CD4-positive, alpha-beta T cell treated with Interleukin-6 at 100 ng/mL for 8 hours (primary cell): Measurements from ENCODE around the gene ZNF574.
"Not testable (repeated sequence)": the region's sequence is repeated elsewhere in the genome, so short reads cannot be mapped to it uniquely, and the experiment has no call there.

Experiments
- DNase-seq: peaks from one replicate; pipeline ENCODE4 v3.0.0-alpha.2; 2020; ENCODE audit warnings: mixed read lengths, low spot score

Gene ZNF574, protein sequence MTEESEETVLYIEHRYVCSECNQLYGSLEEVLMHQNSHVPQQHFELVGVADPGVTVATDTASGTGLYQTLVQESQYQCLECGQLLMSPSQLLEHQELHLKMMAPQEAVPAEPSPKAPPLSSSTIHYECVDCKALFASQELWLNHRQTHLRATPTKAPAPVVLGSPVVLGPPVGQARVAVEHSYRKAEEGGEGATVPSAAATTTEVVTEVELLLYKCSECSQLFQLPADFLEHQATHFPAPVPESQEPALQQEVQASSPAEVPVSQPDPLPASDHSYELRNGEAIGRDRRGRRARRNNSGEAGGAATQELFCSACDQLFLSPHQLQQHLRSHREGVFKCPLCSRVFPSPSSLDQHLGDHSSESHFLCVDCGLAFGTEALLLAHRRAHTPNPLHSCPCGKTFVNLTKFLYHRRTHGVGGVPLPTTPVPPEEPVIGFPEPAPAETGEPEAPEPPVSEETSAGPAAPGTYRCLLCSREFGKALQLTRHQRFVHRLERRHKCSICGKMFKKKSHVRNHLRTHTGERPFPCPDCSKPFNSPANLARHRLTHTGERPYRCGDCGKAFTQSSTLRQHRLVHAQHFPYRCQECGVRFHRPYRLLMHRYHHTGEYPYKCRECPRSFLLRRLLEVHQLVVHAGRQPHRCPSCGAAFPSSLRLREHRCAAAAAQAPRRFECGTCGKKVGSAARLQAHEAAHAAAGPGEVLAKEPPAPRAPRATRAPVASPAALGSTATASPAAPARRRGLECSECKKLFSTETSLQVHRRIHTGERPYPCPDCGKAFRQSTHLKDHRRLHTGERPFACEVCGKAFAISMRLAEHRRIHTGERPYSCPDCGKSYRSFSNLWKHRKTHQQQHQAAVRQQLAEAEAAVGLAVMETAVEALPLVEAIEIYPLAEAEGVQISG

GRCh38 chr19:42075616-42076379 lies at the start of gene ZNF574:
Gene ZNF574 (plus strand): TSS chr19:42076166. CDS start chr19:42078607, 2,441 bp downstream.
- DNase-seq: peak; percentile 99

GRCh38 chr19:42028304-42029216 lies 47.4 kb upstream of the ZNF574 start:
- DNase-seq: no peak

DNA sequence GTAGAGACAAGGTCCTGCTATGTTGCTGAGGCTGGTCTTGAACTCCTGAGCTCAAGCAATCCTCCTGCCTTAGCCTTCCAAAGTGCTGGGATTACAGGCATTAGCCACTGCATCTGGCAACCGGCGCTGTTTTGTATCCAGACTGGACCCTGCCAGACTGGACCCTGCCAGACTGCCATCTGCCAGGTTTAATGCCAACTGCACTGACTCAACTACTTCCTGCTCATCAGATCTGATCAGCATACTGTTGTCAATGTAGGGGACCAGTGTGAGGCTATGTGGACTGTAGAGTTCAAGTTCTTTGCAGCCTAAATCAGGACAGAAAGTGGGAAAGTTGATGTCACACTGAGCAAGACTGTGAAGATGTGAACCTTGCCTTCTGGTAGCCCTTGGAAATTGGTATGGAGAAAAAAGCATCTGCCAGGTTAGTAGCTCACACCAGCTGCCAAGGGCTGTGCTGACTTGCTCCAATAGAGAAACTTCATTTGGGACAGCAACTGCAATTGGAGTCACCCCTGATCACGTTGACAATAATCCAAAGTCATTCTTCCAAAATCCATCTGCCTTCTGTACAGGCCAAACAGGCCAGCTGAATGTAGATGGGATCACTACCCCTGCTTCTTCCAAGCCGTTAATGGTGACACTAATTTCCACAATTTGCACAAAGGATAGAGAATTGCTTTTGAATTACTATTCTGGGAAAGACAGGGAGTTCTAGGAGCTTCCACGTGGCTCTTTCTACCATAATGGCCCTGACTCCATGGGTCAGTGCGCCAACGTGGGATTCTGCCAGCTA lies 45.1 kb upstream of the ZNF574 start:
- DNase-seq: no peak

DNA sequence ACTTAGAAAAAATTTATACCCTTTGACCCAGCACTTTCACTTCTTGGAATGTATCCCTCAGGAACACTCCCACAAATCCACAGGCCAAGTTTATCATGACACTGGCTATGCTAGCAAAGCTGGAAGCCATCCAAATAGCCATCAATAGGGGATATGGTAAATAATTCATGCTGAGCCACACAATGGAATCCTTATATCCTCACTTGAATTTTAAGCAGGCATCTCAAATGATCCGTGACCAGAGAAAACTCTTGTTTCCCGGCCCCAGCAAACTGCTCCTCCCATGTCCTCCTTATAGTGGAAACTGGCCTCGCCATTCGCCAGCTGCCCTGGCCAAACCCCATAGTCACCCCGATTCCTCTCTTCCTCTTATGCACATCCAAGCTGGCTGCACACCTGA lies 43.5 kb upstream of the ZNF574 start:
- no peak for DNase-seq

GRCh38 chr19:42033413-42033812 lies 42.6 kb upstream of the ZNF574 start:
- DNase-seq: no peak

- DNase-seq: peak; percentile 67
These were observed 41.1 kb upstream of the ZNF574 start for GRCh38 chr19:42034640-42035391.

- DNase-seq: no peak
These were observed 38.3 kb upstream of the ZNF574 start for GRCh38 chr19:42037649-42038048.

DNA sequence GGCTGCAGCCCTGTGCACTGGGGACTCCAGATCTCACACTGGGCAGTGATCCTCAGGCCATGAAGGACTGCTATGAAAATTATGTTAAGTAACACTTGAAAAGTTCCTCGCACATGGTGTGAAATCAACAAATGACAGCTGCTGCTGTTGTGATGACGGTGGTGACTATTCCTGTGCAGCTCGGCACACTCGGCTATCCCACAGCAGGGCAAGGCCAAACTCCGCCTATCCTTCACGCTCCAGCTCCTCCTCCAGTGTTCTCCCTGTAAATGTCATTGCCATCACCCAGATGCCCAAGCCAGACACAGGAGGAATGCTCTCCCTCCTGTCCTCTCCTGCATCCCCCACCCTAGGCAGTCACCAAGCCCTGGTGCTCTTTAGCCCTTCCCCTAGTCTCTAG lies 37.3 kb upstream of the ZNF574 start:
- DNase-seq: no peak

- no peak for DNase-seq
These were observed 35.9 kb upstream of the ZNF574 start for GRCh38 chr19:42040031-42040430.

GRCh38 chr19:42040491-42040890 lies 35.5 kb upstream of the ZNF574 start:
- DNase-seq: not testable (repeated sequence)

DNA sequence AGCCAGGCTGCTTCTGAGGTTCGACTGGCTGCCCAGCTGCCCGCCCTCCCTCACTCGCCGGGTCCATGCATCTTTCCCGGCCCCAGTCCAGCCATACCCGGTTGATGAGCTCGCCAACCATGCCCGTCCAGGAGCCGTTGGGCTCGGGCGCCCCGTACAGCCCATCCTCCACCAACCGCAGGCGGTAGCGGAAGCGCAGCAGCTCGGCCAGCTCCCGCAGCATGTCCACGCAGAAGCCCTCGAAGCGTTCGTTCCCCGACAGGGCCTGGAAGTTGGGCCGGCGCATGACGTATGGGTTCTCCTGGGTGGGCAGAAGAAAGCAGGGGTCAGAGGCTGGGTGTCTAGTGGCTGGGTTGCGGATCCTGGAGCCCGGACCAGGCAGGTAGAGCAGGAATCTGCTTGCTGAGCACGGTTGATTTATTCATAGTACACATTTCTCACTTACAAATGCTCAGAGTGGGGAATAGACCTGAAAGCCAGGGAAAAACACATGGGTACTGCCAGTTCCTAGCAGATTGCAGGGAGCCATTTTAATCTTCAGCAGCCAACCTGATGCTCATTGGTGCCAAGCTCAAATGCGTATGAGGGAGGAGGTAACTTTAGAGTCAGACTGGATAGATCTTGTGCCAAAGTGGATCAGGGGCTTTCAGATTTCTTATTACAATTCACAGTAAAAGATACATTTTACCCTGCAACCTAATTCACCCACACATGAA lies 33.4 kb upstream of the ZNF574 start:
- DNase-seq: no peak

DNA sequence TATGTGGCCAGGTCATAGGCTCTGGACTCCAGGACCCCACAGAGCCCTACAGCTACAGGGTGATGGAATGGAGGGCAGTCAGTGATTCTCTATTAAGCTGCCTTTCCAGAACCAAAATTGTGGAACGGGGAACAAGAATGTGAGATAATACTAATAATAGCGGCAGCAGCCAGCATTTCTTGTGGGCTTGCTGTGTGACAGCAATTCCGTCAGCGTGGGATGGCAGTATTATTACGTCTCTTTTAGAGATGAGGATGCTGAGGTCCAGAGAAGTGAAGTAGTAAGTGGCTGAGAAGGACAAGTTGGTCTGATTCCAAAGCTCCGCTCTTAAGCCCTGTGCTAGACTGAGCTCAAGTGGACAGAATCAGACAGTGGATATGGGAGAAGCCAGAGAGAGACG lies 30.4 kb upstream of the ZNF574 start:
- DNase-seq: no peak

DNA sequence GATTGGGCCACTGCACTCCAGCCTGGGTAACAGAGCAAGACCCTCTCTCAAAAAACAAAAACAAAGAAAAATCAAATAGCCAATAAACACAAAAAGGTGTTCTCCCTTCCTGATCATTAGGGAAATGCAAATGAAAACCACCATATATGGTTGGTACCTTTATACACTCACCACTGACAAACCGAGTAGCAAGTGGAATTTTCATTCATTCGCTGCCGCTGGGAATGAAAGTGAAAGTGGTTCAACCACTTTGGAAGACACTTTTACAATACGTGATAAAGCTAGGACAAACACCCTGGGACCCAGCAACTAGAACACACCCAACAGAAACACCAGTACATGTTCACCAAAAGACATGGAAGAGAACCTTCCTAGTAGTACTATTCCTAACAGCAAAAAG lies 27.0 kb upstream of the ZNF574 start:
- DNase-seq: no peak

DNA sequence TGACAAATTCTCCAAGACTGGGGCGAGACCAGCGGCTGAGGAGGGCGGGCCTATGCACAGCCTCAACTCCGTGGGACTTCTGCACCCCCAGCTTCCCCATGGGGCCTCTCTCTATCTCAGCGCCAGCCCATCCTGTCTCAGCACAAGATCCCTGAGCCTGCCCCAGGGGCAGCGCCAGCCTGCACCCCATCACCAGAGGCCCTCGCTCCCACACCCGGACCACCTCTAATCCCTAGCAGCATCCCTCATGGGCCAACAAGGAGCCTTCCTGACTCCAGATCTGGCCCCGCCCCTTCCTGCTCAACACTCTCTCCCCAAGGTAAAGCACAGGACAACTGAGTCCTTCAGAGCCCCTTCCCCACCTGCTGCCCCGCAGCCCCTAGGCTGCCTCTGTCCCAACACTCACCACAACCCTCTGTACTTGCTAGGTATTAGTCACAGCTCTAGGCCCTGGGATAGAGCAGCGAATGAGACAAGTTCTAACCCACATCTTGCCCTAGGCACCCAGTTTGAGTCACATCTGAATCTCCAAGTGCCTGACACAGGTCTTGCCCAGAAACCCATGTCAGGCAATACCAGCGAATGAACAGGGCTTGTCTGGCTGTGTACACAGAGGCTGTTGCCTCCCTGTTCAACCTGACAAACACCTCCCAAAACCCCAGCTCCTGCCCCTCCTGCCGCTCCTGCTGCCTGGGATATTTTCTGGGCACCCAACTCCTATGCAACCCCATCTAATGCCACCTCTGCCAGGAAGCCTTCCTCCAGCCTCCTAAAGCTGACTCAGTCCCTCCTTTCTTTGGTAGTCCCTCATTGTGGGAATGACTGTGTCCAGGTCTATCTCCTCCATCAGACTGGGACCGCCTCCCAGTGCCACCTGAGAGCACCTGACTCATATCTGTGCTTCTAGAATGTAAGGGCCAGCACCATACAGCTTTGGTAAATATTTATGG lies 24.5 kb upstream of the ZNF574 start:
- no peak for DNase-seq

- DNase-seq: no peak
These were observed 23.6 kb upstream of the ZNF574 start for GRCh38 chr19:42052241-42052863.

DNA sequence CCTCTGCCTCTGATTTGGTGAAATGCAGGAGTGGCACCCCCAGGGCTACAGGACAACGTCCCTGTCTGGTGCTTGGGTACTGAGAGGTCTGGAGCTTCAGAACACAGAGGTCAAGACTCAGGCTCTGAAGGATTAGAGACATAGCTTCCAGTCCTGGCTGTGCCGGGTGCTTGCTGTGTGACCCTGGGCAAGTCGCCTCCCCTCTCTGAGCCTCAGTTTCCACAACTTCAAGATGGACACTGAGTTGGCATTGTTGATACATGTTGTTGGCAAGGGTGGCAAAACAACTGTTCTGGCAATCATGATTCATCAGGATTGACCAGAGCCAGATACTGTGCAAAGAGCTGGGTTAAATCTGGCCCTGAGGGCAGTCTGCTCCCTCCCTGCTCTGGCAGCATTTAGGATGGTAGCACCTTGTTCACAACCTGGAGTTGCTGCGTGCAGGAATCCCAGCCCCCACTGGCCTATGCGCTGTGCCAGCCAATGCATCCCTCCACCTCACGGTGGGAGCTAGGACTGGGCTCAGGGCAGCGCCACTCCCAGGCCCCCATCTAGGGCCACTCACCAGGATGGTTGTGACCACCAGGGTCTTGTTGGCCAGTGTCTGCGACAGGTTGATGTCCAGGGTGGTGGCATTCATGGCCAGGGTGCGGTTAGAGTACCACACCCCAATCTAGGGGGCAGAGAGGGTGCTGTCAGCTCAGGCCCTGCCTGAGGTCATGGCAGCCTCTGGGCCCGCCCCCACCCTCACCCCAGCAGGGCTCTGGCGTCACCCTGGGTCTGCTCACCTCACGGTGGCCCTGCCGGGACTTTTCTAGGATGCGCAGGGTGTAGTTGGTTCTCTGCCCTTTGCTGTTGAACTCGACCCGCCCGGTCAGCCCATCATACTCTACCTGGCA lies 22.7 kb upstream of the ZNF574 start:
- DNase-seq: no peak
